ENCODE data around the gene MEIOB. TPM values are rescaled to one million over a fixed set of nuclear protein-coding genes. Genes with fewer than 3 reads are reported as not detected.

MEIOB gene
- total RNA-seq, 2 experiments from 2014 or later: not detected

DNA sequence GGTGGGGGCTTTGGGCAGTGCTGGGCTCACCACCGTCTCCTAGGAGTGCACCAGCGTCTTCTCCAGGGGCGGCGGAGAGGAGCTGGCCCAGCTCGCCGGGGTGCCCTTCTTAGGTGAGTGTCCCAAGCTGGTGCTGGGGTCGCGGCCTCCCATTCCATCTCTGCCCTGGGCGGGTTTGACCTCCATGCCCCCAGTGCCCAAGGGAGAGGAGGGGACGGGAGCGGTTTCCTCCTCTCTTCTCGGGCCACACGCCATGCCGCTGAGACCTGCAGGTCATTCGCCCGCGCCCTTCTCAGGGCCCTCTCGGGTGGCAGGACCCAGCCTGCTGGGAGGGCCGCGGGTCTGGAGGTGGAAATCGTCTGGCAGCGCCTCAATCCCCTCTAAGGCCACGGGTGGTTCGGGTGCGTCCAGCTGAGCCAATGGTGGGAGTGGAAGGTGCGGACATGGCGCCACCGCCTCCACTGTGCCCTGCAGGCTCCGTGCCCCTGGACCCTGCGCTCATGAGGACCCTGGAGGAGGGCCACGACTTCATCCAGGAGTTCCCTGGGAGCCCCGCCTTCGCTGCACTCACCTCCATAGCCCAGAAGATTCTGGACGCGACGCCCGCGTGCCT is 83.8 kb downstream of the MEIOB start:
- peaks cover 9% of the 10 kb centered on the region for H3K4me1 Mint-ChIP-seq (ENCODE audit: low read depth)
- no peak for ATAC-seq (ENCODE audit: poor library complexity)
- H3K27ac ChIP-seq (ENCODE audit: low read depth in 1 of 2, low read length in 2 of 2): no peak overlapping the region
- no peak overlapping the region for H3K27ac Mint-ChIP-seq
- ChIA-PET CTCF (no interaction called here), POLR2A (no interaction called here)
- no peak overlapping the region for H3K4me3 ChIP-seq (ENCODE audit: low read length)
- peaks cover 11% of the 10 kb centered on the region for H3K36me3 Mint-ChIP-seq (ENCODE audit: low read depth)
- no peaks in the 10 kb centered on the region for H3K9me3 Mint-ChIP-seq
- TF ChIP-seq, protein P1, sequence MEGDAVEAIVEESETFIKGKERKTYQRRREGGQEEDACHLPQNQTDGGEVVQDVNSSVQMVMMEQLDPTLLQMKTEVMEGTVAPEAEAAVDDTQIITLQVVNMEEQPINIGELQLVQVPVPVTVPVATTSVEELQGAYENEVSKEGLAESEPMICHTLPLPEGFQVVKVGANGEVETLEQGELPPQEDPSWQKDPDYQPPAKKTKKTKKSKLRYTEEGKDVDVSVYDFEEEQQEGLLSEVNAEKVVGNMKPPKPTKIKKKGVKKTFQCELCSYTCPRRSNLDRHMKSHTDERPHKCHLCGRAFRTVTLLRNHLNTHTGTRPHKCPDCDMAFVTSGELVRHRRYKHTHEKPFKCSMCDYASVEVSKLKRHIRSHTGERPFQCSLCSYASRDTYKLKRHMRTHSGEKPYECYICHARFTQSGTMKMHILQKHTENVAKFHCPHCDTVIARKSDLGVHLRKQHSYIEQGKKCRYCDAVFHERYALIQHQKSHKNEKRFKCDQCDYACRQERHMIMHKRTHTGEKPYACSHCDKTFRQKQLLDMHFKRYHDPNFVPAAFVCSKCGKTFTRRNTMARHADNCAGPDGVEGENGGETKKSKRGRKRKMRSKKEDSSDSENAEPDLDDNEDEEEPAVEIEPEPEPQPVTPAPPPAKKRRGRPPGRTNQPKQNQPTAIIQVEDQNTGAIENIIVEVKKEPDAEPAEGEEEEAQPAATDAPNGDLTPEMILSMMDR (IDR thresholded peaks at IDR 0.05): no peak
- H3K4me3 Mint-ChIP-seq: no peak overlapping the region
- DNase-seq: peak in 1 of 14 experiments; percentile 35
- H3K4me1 ChIP-seq (ENCODE audit: insufficient read depth, low read length): peaks cover 33% of the 10 kb centered on the region
- no peaks in the 10 kb centered on the region for H3K27me3 ChIP-seq (ENCODE audit: control insufficient read depth in 1 of 2, insufficient read depth in 2 of 2, low read length in 2 of 2)
- intact Hi-C loops (cut with DNase I, micrococcal nuclease): loop anchor here in 1 of 2 experiments (10.0 kb wide), 2 partner anchors 483 to 1383 kb away; partner anchors contain the start of genes DECR2 and UBE2I
- H3K36me3 ChIP-seq (ENCODE audit: insufficient read depth, low read length): peaks cover 38% of the 10 kb centered on the region
- no peaks in the 10 kb centered on the region for H3K27me3 Mint-ChIP-seq
- peaks cover 0 to 6% of the 10 kb centered on the region in 2 experiments for H3K9me3 ChIP-seq (ENCODE audit: control insufficient read depth in 1 of 2, insufficient read depth in 1 of 2, low read length in 2 of 2)

DNA sequence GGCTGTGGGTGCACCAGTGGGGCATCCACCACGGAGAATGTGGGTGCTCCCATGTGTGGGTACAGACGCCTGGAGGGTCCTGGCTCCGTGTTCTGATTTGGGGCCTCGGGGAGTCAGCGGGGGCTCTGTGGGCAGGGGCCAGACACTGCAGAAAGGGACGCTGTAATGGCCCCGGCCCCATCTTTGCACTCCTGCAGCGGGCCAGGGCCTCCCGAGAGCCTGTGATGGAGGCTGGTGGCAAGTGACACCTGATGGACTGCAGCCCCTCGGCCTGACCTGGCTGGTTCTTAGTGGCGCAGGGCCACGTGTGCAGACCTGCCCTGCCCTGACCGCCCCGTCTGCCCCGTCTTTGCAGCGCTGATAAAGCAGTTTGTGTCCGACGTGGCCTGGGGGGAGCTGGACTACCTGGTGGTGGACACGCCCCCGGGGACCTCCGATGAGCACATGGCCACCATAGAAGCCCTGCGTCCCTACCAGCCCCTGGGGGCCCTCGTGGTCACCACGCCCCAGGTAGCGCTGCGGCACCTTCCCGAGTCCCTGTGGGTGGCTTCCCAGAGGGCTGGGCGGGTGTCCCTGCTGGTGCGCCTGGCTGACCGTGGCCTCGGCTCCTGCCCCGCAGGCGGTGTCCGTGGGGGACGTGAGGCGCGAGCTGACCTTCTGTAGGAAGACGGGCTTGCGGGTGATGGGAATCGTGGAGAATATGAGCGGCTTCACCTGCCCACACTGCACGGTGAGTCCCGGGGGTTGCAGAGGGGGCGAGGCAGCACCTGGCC is 84.5 kb downstream of the MEIOB start:
- CTCF ChIA-PET: no interaction called here
- Histone ChIP-seq H3K4me1 (ENCODE audit: insufficient read depth, low read length) (peaks cover 35% of the 10 kb centered on the region), H3K27ac (ENCODE audit: low read depth in 1 of 2, low read length in 2 of 2) (no peak overlapping the region), H3K9me3 (ENCODE audit: control insufficient read depth in 1 of 2, insufficient read depth in 1 of 2, low read length in 2 of 2) (peaks cover 0 to 6% of the 10 kb centered on the region in 2 experiments), H3K36me3 (ENCODE audit: insufficient read depth, low read length) (peaks cover 38% of the 10 kb centered on the region), H3K27me3 (ENCODE audit: control insufficient read depth in 1 of 2, insufficient read depth in 2 of 2, low read length in 2 of 2) (no peaks in the 10 kb centered on the region), H3K4me3 (ENCODE audit: low read length) (no peak overlapping the region)
- ATAC-seq (ENCODE audit: poor library complexity) (no peak), DNase-seq (no peak)
- H3K36me3 Mint-ChIP-seq (ENCODE audit: low read depth): peaks cover 17% of the 10 kb centered on the region
- peaks cover 14% of the 10 kb centered on the region for H3K4me1 Mint-ChIP-seq (ENCODE audit: low read depth)
- TF ChIP-seq, protein P1 (IDR thresholded peaks at IDR 0.05): no peak
- no peaks in the 10 kb centered on the region for H3K27me3 Mint-ChIP-seq
- POLR2A ChIA-PET: no interaction called here
- H3K4me3 Mint-ChIP-seq: no peak overlapping the region
- intact Hi-C loops (cut with DNase I, micrococcal nuclease): loop anchor here in 1 of 2 experiments (10.0 kb wide), 2 partner anchors 483 to 1383 kb away; partner anchors contain the start of genes DECR2 and UBE2I
- H3K27ac Mint-ChIP-seq: no peak overlapping the region
- H3K9me3 Mint-ChIP-seq: no peaks in the 10 kb centered on the region

GRCh38 chr16:1787056-1787321 is 85.0 kb downstream of the MEIOB start:
- CTCF ChIA-PET: no interaction called here

More at GRCh38 chr16:1787056-1787321, 85.0 kb downstream of the MEIOB start:
- Mint-ChIP-seq H3K36me3 (ENCODE audit: low read depth) (peaks cover 20% of the 10 kb centered on the region), H3K9me3 (no peaks in the 10 kb centered on the region), H3K27ac (no peak overlapping the region), H3K27me3 (no peaks in the 10 kb centered on the region), H3K4me3 (no peak overlapping the region), H3K4me1 (ENCODE audit: low read depth) (peaks cover 17% of the 10 kb centered on the region)
- H3K9me3 ChIP-seq (ENCODE audit: control insufficient read depth in 1 of 2, insufficient read depth in 1 of 2, low read length in 2 of 2): peaks cover 0 to 6% of the 10 kb centered on the region in 2 experiments
- POLR2A ChIA-PET: no interaction called here
- intact Hi-C loops (cut with DNase I, micrococcal nuclease): loop anchor here in 1 of 2 experiments (10.0 kb wide), 2 partner anchors 482 to 1382 kb away; partner anchors contain the start of genes DECR2 and UBE2I
- peak in 1 of 14 experiments; percentile 3 for DNase-seq
- TF ChIP-seq, protein P1 (IDR thresholded peaks at IDR 0.05): no peak
- H3K36me3 ChIP-seq (ENCODE audit: insufficient read depth, low read length): peaks cover 38% of the 10 kb centered on the region
- H3K27ac ChIP-seq (ENCODE audit: low read depth in 1 of 2, low read length in 2 of 2): no peak overlapping the region
- no peaks in the 10 kb centered on the region for H3K27me3 ChIP-seq (ENCODE audit: control insufficient read depth in 1 of 2, insufficient read depth in 2 of 2, low read length in 2 of 2)
- H3K4me1 ChIP-seq (ENCODE audit: insufficient read depth, low read length): peaks cover 35% of the 10 kb centered on the region
- no peak overlapping the region for H3K4me3 ChIP-seq (ENCODE audit: low read length)
- no peak for ATAC-seq (ENCODE audit: poor library complexity)

Data from CD4-positive, alpha-beta T cell (primary cell).